GM13976 (cell line): ENCODE results near the gene HBS1L.
"Not testable (repeated sequence)": the region's sequence is repeated elsewhere in the genome, so short reads cannot be mapped to it uniquely, and the experiment has no call there.

Experiments used
- DNase-seq: peaks from one replicate; pipeline ENCODE4 v3.0.0; 2012; ENCODE audit warnings: low spot score
- in situ Hi-C: fragments of 300-500 bp; cut with MboI; formaldehyde crosslinking; loops from one replicate; pipeline ENCODE4 v1.12.0; 2022; ENCODE audit warnings: low sequenced_read_pairs, mixed read lengths, inconsistent platforms; ENCODE audit not compliant: unreplicated experiment
- TF ChIP-seq, protein P1 (sequence below): IDR thresholded peaks from 2 replicates; pipeline ENCODE4 v1.5.1; 2012; ENCODE audit warnings: borderline replicate concordance, mild to moderate bottlenecking; ENCODE audit not compliant: insufficient read depth; ENCODE audit errors: extremely low read depth, missing control alignments, control extremely low read depth

The HBS1L gene

GRCh38 chr6:135060076-135060475 is 5.5 kb upstream of the HBS1L start:
- TF ChIP-seq, protein P1, sequence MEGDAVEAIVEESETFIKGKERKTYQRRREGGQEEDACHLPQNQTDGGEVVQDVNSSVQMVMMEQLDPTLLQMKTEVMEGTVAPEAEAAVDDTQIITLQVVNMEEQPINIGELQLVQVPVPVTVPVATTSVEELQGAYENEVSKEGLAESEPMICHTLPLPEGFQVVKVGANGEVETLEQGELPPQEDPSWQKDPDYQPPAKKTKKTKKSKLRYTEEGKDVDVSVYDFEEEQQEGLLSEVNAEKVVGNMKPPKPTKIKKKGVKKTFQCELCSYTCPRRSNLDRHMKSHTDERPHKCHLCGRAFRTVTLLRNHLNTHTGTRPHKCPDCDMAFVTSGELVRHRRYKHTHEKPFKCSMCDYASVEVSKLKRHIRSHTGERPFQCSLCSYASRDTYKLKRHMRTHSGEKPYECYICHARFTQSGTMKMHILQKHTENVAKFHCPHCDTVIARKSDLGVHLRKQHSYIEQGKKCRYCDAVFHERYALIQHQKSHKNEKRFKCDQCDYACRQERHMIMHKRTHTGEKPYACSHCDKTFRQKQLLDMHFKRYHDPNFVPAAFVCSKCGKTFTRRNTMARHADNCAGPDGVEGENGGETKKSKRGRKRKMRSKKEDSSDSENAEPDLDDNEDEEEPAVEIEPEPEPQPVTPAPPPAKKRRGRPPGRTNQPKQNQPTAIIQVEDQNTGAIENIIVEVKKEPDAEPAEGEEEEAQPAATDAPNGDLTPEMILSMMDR: no peak
- in situ Hi-C loops: no loop called here
- no peak for DNase-seq

GRCh38 chr6:135058299-135058698 is 3.7 kb upstream of the HBS1L start:
- DNase-seq, in situ Hi-C loops: not testable (repeated sequence)

GRCh38 chr6:135056632-135057031 is 2.0 kb upstream of the HBS1L start:
- TF ChIP-seq, protein P1: no peak

DNA sequence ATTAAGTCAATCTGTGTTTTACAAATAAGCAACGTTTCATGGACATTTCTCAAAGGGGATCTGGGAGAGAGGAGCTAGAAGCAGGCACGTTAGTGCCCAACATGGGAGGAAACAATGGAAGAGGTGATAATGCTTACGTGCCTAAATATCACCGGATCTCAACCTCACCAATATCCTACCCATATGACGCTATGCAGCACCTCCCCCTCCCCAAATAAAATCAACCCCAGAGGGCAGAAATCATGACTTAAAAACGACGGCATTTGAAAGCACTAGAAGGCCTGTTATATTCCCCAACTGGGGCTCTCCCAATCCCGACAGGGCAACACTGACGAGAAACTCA is 425 bp downstream of the HBS1L start:
- TF ChIP-seq, protein P1: no peak
- no peak for DNase-seq
- in situ Hi-C loops: no loop called here

More at GRCh38 chr6:135056632-135057031, 2.0 kb upstream of the HBS1L start:
- in situ Hi-C loops: no loop called here
- no peak for DNase-seq

- no peak for DNase-seq
- TF ChIP-seq, protein P1: no peak
- in situ Hi-C loops: no loop called here
Measured at GRCh38 chr6:135053406-135053805, 1.2 kb downstream of the HBS1L start.

- no peak for DNase-seq
- TF ChIP-seq, protein P1: no peak
- in situ Hi-C loops: no loop called here
Measured at GRCh38 chr6:135052939-135053338, 1.7 kb downstream of the HBS1L start.

DNA sequence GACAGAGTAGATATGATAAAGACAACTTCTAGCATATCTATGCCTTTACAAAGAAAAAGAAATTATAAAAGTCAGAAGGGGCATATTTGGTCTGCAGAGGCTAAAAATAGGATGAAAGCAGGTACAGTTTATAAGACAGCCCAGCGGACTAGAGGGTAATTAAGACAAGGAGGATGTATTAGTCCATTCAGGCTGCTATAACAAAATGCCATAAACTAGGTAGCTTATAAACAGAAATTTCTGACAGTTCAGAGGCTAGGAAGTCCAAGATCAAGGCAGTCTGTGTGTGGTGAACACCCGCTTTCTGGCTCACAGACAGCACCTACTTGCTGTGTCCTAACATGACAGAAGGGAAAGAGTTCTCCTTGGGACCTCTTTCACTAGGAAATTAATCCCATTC is 5.7 kb downstream of the HBS1L start:
- TF ChIP-seq, protein P1: no peak

More for the DNA sequence above, 5.7 kb downstream of the HBS1L start:
- in situ Hi-C loops: no loop called here
- no peak for DNase-seq
